ENCODE measurements around the gene MRPL12.

Gene MRPL12

GRCh38 chr17:81711814-81712467, 8.8 kb downstream of the MRPL12 start, which contains the start of gene SLC25A10 (continued):
- TF ChIP-seq ZNF629 (tag by site-specific recombination; IDR thresholded peaks at IDR 0.05) (0 out of 2 replicates have a peak, but pooled peaks have one; percentile 44), ZNF175 (tag by site-specific recombination; IDR thresholded peaks at IDR 0.05) (no peak), MEIS1 (CRISPR knock-in tag; IDR thresholded peaks at IDR 0.05; ENCODE audit: borderline replicate concordance) (0 out of 2 replicates have a peak, but pooled peaks have one; percentile 70), ZBTB7A (tag by site-specific recombination; IDR thresholded peaks at IDR 0.05; ENCODE audit: low read depth) (0 out of 2 replicates have a peak, but pooled peaks have one; percentile 27), YY2 (tag by site-specific recombination; IDR thresholded peaks at IDR 0.05) (no peak), ZNF341 (tag by site-specific recombination; IDR thresholded peaks at IDR 0.05; ENCODE audit: low read depth) (0 out of 2 replicates have a peak, but pooled peaks have one; percentile 22), ZFP69B (tag by site-specific recombination; IDR thresholded peaks at IDR 0.05) (peak; percentile 94), ZXDB (tag by site-specific recombination; IDR thresholded peaks at IDR 0.05) (peak; percentile 75; the same call in 1 of the 2 replicates), ZNF777 (tag by site-specific recombination; IDR thresholded peaks at IDR 0.05; ENCODE audit: borderline replicate concordance) (no peak), ZNF76 (tag by site-specific recombination; IDR thresholded peaks at IDR 0.05; ENCODE audit: borderline replicate concordance, low read depth) (peak; percentile 53; the same call in 1 of the 2 replicates), ZBTB10 (tag by site-specific recombination; IDR thresholded peaks at IDR 0.05) (0 out of 2 replicates have a peak, but pooled peaks have one; percentile 20), ZNF48 (tag by site-specific recombination; IDR thresholded peaks at IDR 0.05) (no peak), SP3 (tag by site-specific recombination; IDR thresholded peaks at IDR 0.05) (peak; percentile 33; the same call in 1 of the 2 replicates), ZNF174 (tag by site-specific recombination; IDR thresholded peaks at IDR 0.05) (no peak), ZNF433 (tag by site-specific recombination; IDR thresholded peaks at IDR 0.05; ENCODE audit: low read depth) (no peak), ZNF596 (tag by site-specific recombination; IDR thresholded peaks at IDR 0.05) (peak; percentile 44; the same call in 1 of the 2 replicates), ZNF18 (tag by site-specific recombination; IDR thresholded peaks at IDR 0.05) (no peak), SCRT1 (tag by site-specific recombination; IDR thresholded peaks at IDR 0.05; ENCODE audit: borderline replicate concordance) (peak; percentile 86; the same call in 1 of the 2 replicates), GLI4 (tag by site-specific recombination; IDR thresholded peaks at IDR 0.05) (no peak), GLIS2 (tag by site-specific recombination; IDR thresholded peaks at IDR 0.05) (peak; percentile 84), BCL11A (tag by site-specific recombination; IDR thresholded peaks at IDR 0.05; ENCODE audit: low read depth) (peak; percentile 91; the same call in 1 of the 2 replicates), ZNF23 (tag by site-specific recombination; IDR thresholded peaks at IDR 0.05; ENCODE audit: borderline replicate concordance) (no peak), ZBTB44 (tag by site-specific recombination; IDR thresholded peaks at IDR 0.05) (peak; percentile 65; the same call in 1 of the 2 replicates), ZNF274 (IDR thresholded peaks at IDR 0.05; ENCODE audit: low read length) (no peak), ZNF274 (tag by site-specific recombination; IDR thresholded peaks at IDR 0.05; ENCODE audit: borderline replicate concordance) (no peak), ZNF10 (tag by site-specific recombination; IDR thresholded peaks at IDR 0.05) (peak; percentile 45; the same call in 1 of the 2 replicates), PBX3 (CRISPR knock-in tag; IDR thresholded peaks at IDR 0.05) (peak; percentile 26; the same call in 1 of the 2 replicates), SCRT2 (tag by site-specific recombination; IDR thresholded peaks at IDR 0.05) (peak; percentile 83), KLF8 (tag by site-specific recombination; IDR thresholded peaks at IDR 0.05) (no peak), ZSCAN4 (tag by site-specific recombination; IDR thresholded peaks at IDR 0.05) (0 out of 2 replicates have a peak, but pooled peaks have one; percentile 5), OVOL3 (tag by site-specific recombination; IDR thresholded peaks at IDR 0.05) (peak; percentile 2; the same call in 1 of the 2 replicates), ZNF394 (tag by site-specific recombination; IDR thresholded peaks at IDR 0.05; ENCODE audit: borderline replicate concordance) (peak; percentile 22; the same call in 1 of the 2 replicates)

All from HEK293 (cell line).